Progenitor cell of endocrine pancreas (in vitro differentiated cells): ENCODE results near the gene KCNQ5. TPM values are rescaled to one million over a fixed set of nuclear protein-coding genes. Genes with fewer than 3 reads are reported as not detected.

ENCODE experiments used
- DNase-seq: peaks from one replicate; pipeline ENCODE4 v3.0.0; 2021; ENCODE audit warnings: low spot score; ENCODE audit not compliant: unreplicated experiment
- H3K27ac Mint-ChIP-seq: 2 replicates; pipeline ENCODE4 v1.8.0; 2021; ENCODE audit warnings: mild to moderate bottlenecking, moderate library complexity, mixed read lengths
- H3K27me3 Mint-ChIP-seq: 2 replicates; pipeline ENCODE4 v1.8.0; 2021; ENCODE audit warnings: mixed read lengths
- H3K36me3 Mint-ChIP-seq: 2 replicates; pipeline ENCODE4 v1.8.0; 2022; ENCODE audit warnings: mixed read lengths; ENCODE audit not compliant: insufficient read depth
- H3K4me1 Mint-ChIP-seq: 2 replicates; pipeline ENCODE4 v1.8.0; 2021; ENCODE audit warnings: low read depth, mixed read lengths
- H3K4me3 Mint-ChIP-seq: 2 replicates; pipeline ENCODE4 v1.8.0; 2021; ENCODE audit warnings: low read depth, mild to moderate bottlenecking, moderate library complexity, mixed read lengths
- H3K9me3 Mint-ChIP-seq: 2 replicates; pipeline ENCODE4 v1.8.0; 2021; ENCODE audit warnings: low read depth, mixed read lengths
- total RNA-seq: library from RNA; stranded (reverse); gene quantifications from 2 replicates; pipeline ENCODE4 v1.2.1, GENCODE V29; 2021
- TF ChIP-seq, protein P1 (sequence below): fragments of 200-600 bp; sonication (generic); IDR thresholded peaks from one replicate; pipeline ENCODE4 v1.5.0; 2021; ENCODE audit warnings: antibody characterized with exemption, mild to moderate bottlenecking; ENCODE audit not compliant: unreplicated experiment

Gene KCNQ5
- total RNA-seq, 1 donor from 2014 or later: 1.0 TPM

DNA sequence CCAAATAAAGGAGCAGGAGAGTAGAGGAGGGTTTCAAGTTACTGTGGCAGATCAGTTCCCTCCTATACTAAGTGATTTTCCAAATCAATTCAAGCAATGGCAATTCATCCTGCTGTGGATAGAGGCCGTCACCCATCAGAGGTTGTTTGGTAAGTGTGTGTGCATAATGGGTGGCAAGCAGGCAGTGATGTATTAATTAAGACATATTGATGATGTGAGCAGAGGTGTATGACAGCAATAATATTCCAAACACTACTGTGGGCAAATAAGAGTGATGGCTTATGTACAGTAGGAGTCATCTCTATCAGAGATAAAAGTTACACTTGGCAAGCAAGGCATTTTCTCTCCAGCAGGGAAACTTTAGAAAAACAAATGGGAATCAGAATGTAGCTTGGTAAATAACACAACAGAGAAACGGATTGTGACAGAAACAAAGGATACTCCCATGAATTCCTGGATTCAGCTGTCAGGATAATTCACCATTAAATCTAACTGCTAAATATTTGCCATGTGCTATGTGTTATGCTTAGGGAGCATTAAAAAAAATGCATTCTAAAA lies 407.1 kb downstream of the KCNQ5 start:
- Mint-ChIP-seq H3K4me3 (no peak overlapping the region), H3K36me3 (no peaks in the 10 kb centered on the region), H3K27ac (no peak overlapping the region), H3K4me1 (peaks cover 22% of the 10 kb centered on the region), H3K27me3 (no peaks in the 10 kb centered on the region), H3K9me3 (no peaks in the 10 kb centered on the region)
- TF ChIP-seq, protein P1, sequence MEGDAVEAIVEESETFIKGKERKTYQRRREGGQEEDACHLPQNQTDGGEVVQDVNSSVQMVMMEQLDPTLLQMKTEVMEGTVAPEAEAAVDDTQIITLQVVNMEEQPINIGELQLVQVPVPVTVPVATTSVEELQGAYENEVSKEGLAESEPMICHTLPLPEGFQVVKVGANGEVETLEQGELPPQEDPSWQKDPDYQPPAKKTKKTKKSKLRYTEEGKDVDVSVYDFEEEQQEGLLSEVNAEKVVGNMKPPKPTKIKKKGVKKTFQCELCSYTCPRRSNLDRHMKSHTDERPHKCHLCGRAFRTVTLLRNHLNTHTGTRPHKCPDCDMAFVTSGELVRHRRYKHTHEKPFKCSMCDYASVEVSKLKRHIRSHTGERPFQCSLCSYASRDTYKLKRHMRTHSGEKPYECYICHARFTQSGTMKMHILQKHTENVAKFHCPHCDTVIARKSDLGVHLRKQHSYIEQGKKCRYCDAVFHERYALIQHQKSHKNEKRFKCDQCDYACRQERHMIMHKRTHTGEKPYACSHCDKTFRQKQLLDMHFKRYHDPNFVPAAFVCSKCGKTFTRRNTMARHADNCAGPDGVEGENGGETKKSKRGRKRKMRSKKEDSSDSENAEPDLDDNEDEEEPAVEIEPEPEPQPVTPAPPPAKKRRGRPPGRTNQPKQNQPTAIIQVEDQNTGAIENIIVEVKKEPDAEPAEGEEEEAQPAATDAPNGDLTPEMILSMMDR: no peak
- no peak for DNase-seq

DNA sequence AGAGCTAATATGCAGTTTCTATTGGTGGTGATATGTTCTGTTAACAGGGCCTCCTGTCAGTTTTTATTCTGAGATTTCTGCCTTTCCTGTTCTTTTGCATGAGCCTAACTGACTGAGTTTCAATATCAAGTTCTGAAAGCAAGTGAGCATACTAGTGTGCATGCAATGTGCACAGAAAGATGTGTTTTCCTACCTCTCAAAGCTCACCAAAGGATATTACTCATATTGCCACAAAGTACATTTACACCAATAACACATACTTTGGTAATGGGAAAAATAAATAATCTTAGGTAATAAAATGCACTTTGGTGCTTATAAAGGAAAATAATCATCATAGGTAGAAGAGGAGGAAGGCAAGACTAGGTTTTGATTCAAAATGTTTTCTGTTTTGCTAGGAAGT lies 408.4 kb downstream of the KCNQ5 start:
- TF ChIP-seq, protein P1: no peak
- H3K4me1 Mint-ChIP-seq: peaks cover 22% of the 10 kb centered on the region
- DNase-seq: no peak
- H3K4me3 Mint-ChIP-seq: no peak overlapping the region
- no peaks in the 10 kb centered on the region for H3K9me3 Mint-ChIP-seq
- H3K36me3 Mint-ChIP-seq: no peaks in the 10 kb centered on the region
- H3K27ac Mint-ChIP-seq: no peak overlapping the region
- no peaks in the 10 kb centered on the region for H3K27me3 Mint-ChIP-seq

DNA sequence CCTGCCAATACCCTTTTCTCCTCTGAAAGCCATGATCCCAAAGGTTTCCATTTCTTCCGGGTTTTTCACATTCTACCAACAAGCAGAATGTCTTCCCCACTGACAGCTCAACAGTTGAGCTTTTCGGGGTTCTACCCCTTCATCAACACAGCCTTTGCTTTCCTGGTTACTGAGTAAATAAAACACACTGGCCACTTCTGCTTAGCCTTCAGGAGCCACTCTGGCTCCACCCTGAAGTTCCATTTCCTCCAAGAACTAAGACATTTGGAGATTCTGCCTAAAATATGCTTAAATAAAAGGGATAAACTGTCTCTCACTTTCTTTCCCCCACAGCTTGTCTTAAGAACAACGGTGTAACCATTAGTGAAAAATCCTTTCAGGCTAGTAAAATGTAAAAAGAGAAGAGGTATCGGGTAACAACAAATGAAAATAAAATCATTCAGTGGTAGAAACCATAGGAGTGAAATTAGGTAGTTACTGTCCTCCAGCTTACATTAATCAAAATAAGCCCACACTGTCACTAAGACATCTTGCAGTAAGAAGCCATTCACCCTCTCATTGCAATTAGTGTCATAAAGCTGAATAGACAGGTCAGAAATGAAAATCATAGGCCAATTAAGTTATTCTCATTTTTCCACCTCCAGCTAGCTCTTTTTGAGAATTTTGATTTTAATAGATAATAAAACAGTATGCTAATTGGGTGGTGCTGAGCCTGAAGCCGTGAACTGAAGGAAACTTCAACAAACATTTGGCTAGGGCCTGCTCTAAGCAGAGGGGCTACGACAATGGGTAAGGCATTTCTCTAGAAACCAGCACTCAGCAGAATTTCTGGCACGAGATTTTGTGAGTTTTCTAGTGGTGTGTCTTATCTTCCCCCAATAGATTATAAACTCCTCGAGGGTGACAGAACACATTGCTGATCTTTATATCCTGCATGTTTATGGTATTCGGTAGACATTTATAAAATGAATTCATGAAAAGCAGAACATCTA lies 409.2 kb downstream of the KCNQ5 start:
- no peak for DNase-seq
- no peak overlapping the region for H3K27ac Mint-ChIP-seq
- H3K4me1 Mint-ChIP-seq: peaks cover 22% of the 10 kb centered on the region
- H3K36me3 Mint-ChIP-seq: no peaks in the 10 kb centered on the region
- no peak overlapping the region for H3K4me3 Mint-ChIP-seq
- no peaks in the 10 kb centered on the region for H3K9me3 Mint-ChIP-seq
- H3K27me3 Mint-ChIP-seq: no peaks in the 10 kb centered on the region
- TF ChIP-seq, protein P1: no peak

DNA sequence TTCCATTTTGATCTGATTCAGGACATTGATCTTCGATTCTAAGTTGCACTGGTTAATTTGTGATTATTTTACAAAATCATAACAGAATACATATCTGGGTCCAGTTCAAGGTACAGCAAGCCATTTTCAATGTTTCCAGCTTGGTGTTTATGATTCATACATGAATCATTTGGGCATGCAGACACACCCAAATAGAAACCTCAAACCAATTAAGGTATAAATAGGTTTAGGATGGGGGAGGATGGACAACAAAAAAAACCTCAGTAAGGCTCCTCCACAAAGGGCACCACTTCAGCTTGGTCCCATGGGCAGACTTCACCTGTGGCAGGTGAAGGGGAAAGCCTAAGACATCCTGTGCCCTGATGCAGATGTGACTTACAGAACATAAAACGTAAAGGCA lies 410.7 kb downstream of the KCNQ5 start:
- no peak for DNase-seq
- Mint-ChIP-seq H3K4me1 (peaks cover 16% of the 10 kb centered on the region), H3K27me3 (no peaks in the 10 kb centered on the region), H3K27ac (no peak overlapping the region), H3K4me3 (no peak overlapping the region), H3K9me3 (no peaks in the 10 kb centered on the region), H3K36me3 (no peaks in the 10 kb centered on the region)
- TF ChIP-seq, protein P1: no peak

GRCh38 chr6:73036689-73037088 lies 414.8 kb downstream of the KCNQ5 start:
- Mint-ChIP-seq H3K4me3 (no peak overlapping the region), H3K36me3 (no peaks in the 10 kb centered on the region), H3K9me3 (peaks cover 9% of the 10 kb centered on the region), H3K27ac (no peak overlapping the region), H3K4me1 (no peaks in the 10 kb centered on the region), H3K27me3 (no peaks in the 10 kb centered on the region)
- no peak for DNase-seq
- TF ChIP-seq, protein P1: no peak
